OCI-LY7 (cell line): ENCODE measurements around the gene ERVK3-1. TPM values are rescaled to one million over a fixed set of nuclear protein-coding genes. Genes with fewer than 3 reads are reported as not detected.
A peak's percentile ranks its signal among the peaks of the same experiment; 100 is the strongest.
"Not testable (repeated sequence)": the region's sequence is repeated elsewhere in the genome, so short reads cannot be mapped to it uniquely, and the experiment has no call there.

ENCODE experiments used
- BruUV-seq: library from RNA; stranded (reverse); fragments of 400-500 nt; replicated peaks from 2 replicates; lab custom pipeline; 2021; lab: Mats Ljungman, UMichigan
- CTCF ChIA-PET: fragments of 300-600 bp; sonication (Branson Sonifier 250); formaldehyde crosslinking; loops from one replicate; lab custom pipeline; 2022; ENCODE audit warnings: antibody characterized with exemption; ENCODE audit not compliant: unreplicated experiment; lab: Charles Lee
- POLR2A ChIA-PET: fragments of 300-600 bp; sonication (Branson Sonifier 250); formaldehyde crosslinking; loops from one replicate; lab custom pipeline; 2022; ENCODE audit warnings: antibody characterized with exemption; lab: Charles Lee
- DNase-seq: peaks from one replicate; pipeline ENCODE4 v3.0.0-alpha.2; 2015; ENCODE audit warnings: low spot score
- H2AFZ ChIP-seq: fragments of 200-600 bp; sonication (generic), shearing (Covaris generic); 2 replicates; pipeline ENCODE4 v1.6.1; 2014; ENCODE audit warnings: mild to moderate bottlenecking, antibody characterized with exemption, low read length, moderate library complexity
- H3K27ac ChIP-seq: fragments of 200-600 bp; sonication (generic); 2 replicates; pipeline ENCODE4 v1.5.1; 2014; ENCODE audit warnings: mixed run types, low read depth, mild to moderate bottlenecking, moderate library complexity, low read length, inconsistent platforms; ENCODE audit not compliant: poor library complexity, severe bottlenecking
- H3K36me3 ChIP-seq: fragments of 200-600 bp; sonication (generic); 2 replicates; pipeline ENCODE4 v1.6.1; 2014; ENCODE audit warnings: mild to moderate bottlenecking, antibody characterized with exemption, low read length, moderate library complexity, mixed read lengths; ENCODE audit not compliant: insufficient read depth
- H3K4me1 ChIP-seq: fragments of 200-600 bp; sonication (generic); 2 replicates; pipeline ENCODE4 v1.5.1; 2014; ENCODE audit warnings: mild to moderate bottlenecking, low read length; ENCODE audit not compliant: insufficient read depth, poor library complexity, severe bottlenecking
- H3K4me2 ChIP-seq: fragments of 200-600 bp; sonication (generic); 2 replicates; pipeline ENCODE4 v1.6.1; 2014; ENCODE audit warnings: mild to moderate bottlenecking, low read length
- H3K4me3 ChIP-seq: fragments of 200-600 bp; sonication (generic); 2 replicates; pipeline ENCODE4 v1.5.1; 2014; ENCODE audit warnings: mild to moderate bottlenecking, low read depth, low read length; ENCODE audit not compliant: poor library complexity, severe bottlenecking
- H3K79me2 ChIP-seq: fragments of 200-600 bp; sonication (generic); 2 replicates; pipeline ENCODE4 v1.6.1; 2016; ENCODE audit warnings: low read depth, mild to moderate bottlenecking, low read length, moderate library complexity, mixed read lengths; ENCODE audit not compliant: insufficient read depth
- H3K9me2 ChIP-seq: fragments of 200-600 bp; sonication (generic); 2 replicates; pipeline ENCODE4 v1.6.1; 2016; ENCODE audit warnings: mild to moderate bottlenecking, low read length, mixed read lengths; ENCODE audit not compliant: insufficient read depth
- H3K9me3 ChIP-seq: fragments of 200-600 bp; sonication (generic); 2 replicates; pipeline ENCODE4 v1.6.1; 2014; ENCODE audit warnings: mild to moderate bottlenecking, mixed run types, low read length, mixed read lengths
- H4K20me1 ChIP-seq: fragments of 200-600 bp; sonication (generic); 2 replicates; pipeline ENCODE4 v1.6.1; 2014; ENCODE audit warnings: mild to moderate bottlenecking, antibody characterized with exemption, low read length, moderate library complexity, mixed read lengths; ENCODE audit not compliant: insufficient read depth
- CTCF ChIP-seq: fragments of 200-600 bp; sonication (generic); conservative IDR thresholded peaks from 2 replicates; pipeline ENCODE4 v1.5.1; 2014; ENCODE audit warnings: mild to moderate bottlenecking, antibody characterized with exemption, low read length, moderate library complexity, mixed read lengths
- EZH2phosphoT487 ChIP-seq: fragments of 200-600 bp; sonication (generic); IDR thresholded peaks from 2 replicates; pipeline ENCODE4 v1.6.1; 2018; ENCODE audit warnings: low read depth, borderline replicate concordance, mild to moderate bottlenecking, mixed run types, antibody characterized with exemption, low read length, moderate library complexity, mixed read lengths
- intact Hi-C: fragments of 100-400 bp; cut with micrococcal nuclease; formaldehyde crosslinking; loops from one replicate; pipeline ENCODE4 v1.10.0; 2022; ENCODE audit not compliant: unreplicated experiment
- total RNA-seq, 2 experiments: library from RNA; depleted of rRNA in 1 of 2; stranded (reverse); fragments of >200 nt in 1 of 2; shearing (Covaris generic) in 1 of 2; gene quantifications; 2 replicates each; pipeline ENCODE4 v1.2.3, GENCODE V29; 2014 to 2022

The ERVK3-1 gene
- total RNA-seq, 2 experiments from 2014 or later: 48.1 to 61.7 TPM

- no peaks in the 10 kb centered on the region for H3K9me2 ChIP-seq
- BruUV-seq: no TSS peak
- H3K79me2 ChIP-seq: peaks cover 18% of the 10 kb centered on the region
- ChIA-PET POLR2A (no interaction called here), CTCF (no interaction called here)
- peaks cover 9% of the 10 kb centered on the region; the same call in 1 of the 2 replicates for H3K9me3 ChIP-seq
- intact Hi-C loops: no loop called here
- DNase-seq: no peak
- H2AFZ ChIP-seq: no peak overlapping the region
- H3K27ac ChIP-seq: no peak overlapping the region
- H3K4me2 ChIP-seq: no peak overlapping the region
- H4K20me1 ChIP-seq: no peaks in the 10 kb centered on the region
- no peak for TF ChIP-seq EZH2phosphoT487
- no peak for TF ChIP-seq CTCF
- H3K4me1 ChIP-seq: peaks cover 15% of the 10 kb centered on the region
- H3K4me3 ChIP-seq: no peak overlapping the region
- H3K36me3 ChIP-seq: peaks cover 72% of the 10 kb centered on the region
These were observed 2.6 kb downstream of the ERVK3-1 start for GRCh38 chr19:58307736-58308135.

- H3K9me3 ChIP-seq, H3K9me2 ChIP-seq, BruUV-seq, H4K20me1 ChIP-seq, H3K4me2 ChIP-seq, POLR2A ChIA-PET, H3K4me1 ChIP-seq, CTCF ChIA-PET, DNase-seq, H3K4me3 ChIP-seq, H3K27ac ChIP-seq, H2AFZ ChIP-seq, intact Hi-C loops: not testable (repeated sequence)
- Histone ChIP-seq H3K79me2 (peaks cover 15% of the 10 kb centered on the region), H3K36me3 (peaks cover 91% of the 10 kb centered on the region)
- TF ChIP-seq CTCF: peak; percentile 48
These were observed 5.5 kb downstream of the ERVK3-1 start for GRCh38 chr19:58310685-58311084.

- Histone ChIP-seq H3K27ac (no peak overlapping the region), H3K36me3 (peaks cover 86% of the 10 kb centered on the region), H3K4me2 (no peak overlapping the region), H2AFZ (no peak overlapping the region), H3K79me2 (peaks cover 8% of the 10 kb centered on the region; the same call in 1 of the 2 replicates), H3K4me1 (peaks cover 2% of the 10 kb centered on the region), H4K20me1 (no peaks in the 10 kb centered on the region), H3K9me2 (no peaks in the 10 kb centered on the region), H3K9me3 (peaks cover 2% of the 10 kb centered on the region; the same call in 1 of the 2 replicates), H3K4me3 (no peak overlapping the region)
- TF ChIP-seq EZH2phosphoT487 (no peak), CTCF (no peak)
- POLR2A ChIA-PET: no interaction called here
- CTCF ChIA-PET: no interaction called here
- no TSS peak for BruUV-seq
- intact Hi-C loops: no loop called here
- no peak for DNase-seq
These were observed 6.2 kb downstream of the ERVK3-1 start for GRCh38 chr19:58311345-58311865.
